K562 (cell line): ENCODE measurements around the gene MAP2K6. TPM values are rescaled to one million over a fixed set of nuclear protein-coding genes. Genes with fewer than 3 reads are reported as not detected.

Experiments used
- ATAC-seq: fragments of 200-7000 bp; cut with Tn5 transposase; 3 replicates; pipeline ENCODE4 v1.9.1; 2020; ENCODE audit warnings: moderate library complexity
- BruUV-seq: library from RNA; stranded (reverse); fragments of 400-500 nt; replicated peaks from 2 replicates; lab custom pipeline; 2021; lab: Mats Ljungman, UMichigan
- CTCF ChIA-PET: fragments of 300-600 bp; formaldehyde crosslinking; extraction: SDS; loops from one replicate; lab custom pipeline; 2021; ENCODE audit warnings: low intra/inter-chr PET ratio; lab: Yijun Ruan, JAX
- POLR2A ChIA-PET: fragments of 300-600, 350-650 bp; sonication (Branson Sonifier 250); formaldehyde crosslinking; extraction: SDS; loops from one replicate; lab custom pipeline; 2021; ENCODE audit warnings: antibody characterized with exemption, inconsistent platforms; lab: Yijun Ruan, JAX
- DNase-seq, 4 experiments: peaks; one replicate each; pipeline versions ENCODE4 v3.0.0 to v3.0.0-alpha.2; 2011 to 2018; ENCODE audit warnings: low spot score in 3 of 4, mixed read lengths in 3 of 4; ENCODE audit errors: extremely low read depth in 1 of 4
- FAIRE-seq: peaks from 2 replicates; lab custom pipeline; 2011; peaks lifted over from hg19 to GRCh38; lab: Jason Lieb, UNC
- H2AFZ ChIP-seq: 2 replicates; pipeline ENCODE4 v1.6.0; 2011; ENCODE audit warnings: low read depth, low read length, control low read depth, inconsistent platforms
- H3K27ac ChIP-seq: fragments of 200-600 bp; 3 replicates; pipeline ENCODE4 v1.8.0; 2011; ENCODE audit warnings: low read depth, mild to moderate bottlenecking, control low read depth, inconsistent platforms, low read length, moderate library complexity, mixed read lengths; ENCODE audit errors: extremely low read depth
- H3K27me3 ChIP-seq, 2 experiments: fragments of 300-600 bp in 1 of 2; 2 replicates in 1 of 2; 3 replicates in 1 of 2; pipeline versions ENCODE4 v1.6.0 to v1.8.0; 2011; ENCODE audit warnings: inconsistent platforms in 2 of 2, low read length in 2 of 2, mild to moderate bottlenecking in 1 of 2, mixed read lengths in 1 of 2, moderate library complexity in 1 of 2; ENCODE audit not compliant: control insufficient read depth in 2 of 2, insufficient read depth in 2 of 2
- H3K36me3 ChIP-seq: fragments of 300-600 bp; 3 replicates; pipeline ENCODE4 v1.8.0; 2011; ENCODE audit warnings: mild to moderate bottlenecking, low read length, inconsistent platforms; ENCODE audit not compliant: control insufficient read depth, insufficient read depth
- H3K4me1 ChIP-seq, 2 experiments: fragments of 200-600 bp in 1 of 2; replicated peaks in 1 of 2; 2 replicates in 1 of 2; 3 replicates in 1 of 2; pipeline versions ENCODE4 v1.5.1 to v1.8.0; 2011; ENCODE audit warnings: inconsistent platforms in 2 of 2, low read length in 2 of 2, mild to moderate bottlenecking in 1 of 2, mixed read lengths in 1 of 2, moderate library complexity in 1 of 2; ENCODE audit not compliant: control insufficient read depth in 2 of 2, insufficient read depth in 2 of 2
- H3K4me2 ChIP-seq: 2 replicates; pipeline ENCODE4 v1.6.1; 2011; ENCODE audit warnings: low read length, control low read depth, inconsistent platforms, mixed read lengths; ENCODE audit not compliant: insufficient read depth
- H3K4me3 ChIP-seq: fragments of 200-600 bp; sonication (generic), shearing (Covaris generic); 2 replicates; pipeline ENCODE4 v1.5.1; 2016; ENCODE audit warnings: control low read depth, inconsistent platforms
- H3K79me2 ChIP-seq: fragments of 200-600 bp; 3 replicates; pipeline ENCODE4 v1.8.0; 2011; ENCODE audit warnings: low read length, inconsistent platforms; ENCODE audit not compliant: control insufficient read depth, insufficient read depth
- H3K9ac ChIP-seq, 2 experiments: 2 replicates each; pipeline versions ENCODE4 v1.6.0 to v1.6.1; 2011; ENCODE audit warnings: low read depth in 2 of 2, low read length in 2 of 2, control low read depth in 1 of 2, inconsistent platforms in 1 of 2, mild to moderate bottlenecking in 1 of 2, mixed read lengths in 1 of 2; ENCODE audit not compliant: insufficient read depth in 1 of 2
- H3K9me1 ChIP-seq: one replicate; pipeline ENCODE4 v1.6.0; 2011; ENCODE audit warnings: inconsistent platforms, mild to moderate bottlenecking, low read length, moderate library complexity; ENCODE audit not compliant: control insufficient read depth, insufficient read depth
- H3K9me3 ChIP-seq: replicated peaks from 2 replicates; pipeline ENCODE4 v1.5.1; 2011; ENCODE audit warnings: low read depth, low read length, inconsistent platforms; ENCODE audit not compliant: control insufficient read depth, insufficient read depth
- H4K20me1 ChIP-seq: replicated peaks from 2 replicates; pipeline ENCODE4 v1.6.1; 2011; ENCODE audit warnings: low read length, inconsistent platforms, mixed read lengths; ENCODE audit not compliant: control insufficient read depth, insufficient read depth
- GABPA ChIP-seq: fragments of 200-800 bp; sonication (Bioruptor generic); conservative IDR thresholded peaks from 2 replicates; pipeline ENCODE4 v1.6.1; 2016; ENCODE audit warnings: low read depth, missing genetic modification characterization, missing compliant biosample characterization
- KAT2B ChIP-seq: IDR thresholded peaks from one replicate; pipeline ENCODE4 v1.6.1; 2012; ENCODE audit warnings: low read depth, mild to moderate bottlenecking, control low read depth, inconsistent platforms, low read length, moderate library complexity
- MAZ ChIP-seq, 2 experiments: fragments of 450-650 bp in 1 of 2; sonication (generic) in 1 of 2; formaldehyde crosslinking; IDR thresholded peaks in 1 of 2; conservative IDR thresholded peaks in 1 of 2; 2 replicates each; pipeline versions ENCODE4 v1.4.0 to v1.5.0; 2020; ENCODE audit warnings: mild to moderate bottlenecking in 1 of 2, missing genetic modification reagents in 1 of 2
- MGA ChIP-seq: fragments of 450-650 bp; IDR thresholded peaks from 2 replicates; pipeline ENCODE4 v1.6.1; 2016; ENCODE audit warnings: mild to moderate bottlenecking, moderate library complexity
- PHB ChIP-seq: fragments of 250-450 bp; sonication (Bioruptor Pico); IDR thresholded peaks from 2 replicates; pipeline ENCODE4 v1.5.0; 2021
- PRDM10 ChIP-seq: fragments of 450-650 bp; IDR thresholded peaks from 2 replicates; pipeline ENCODE4 v1.6.1; 2018; ENCODE audit not compliant: partially characterized antibody
- ZNF644 ChIP-seq: fragments of 200-800 bp; sonication (Bioruptor generic); IDR thresholded peaks from 2 replicates; pipeline ENCODE4 v1.6.1; 2016; ENCODE audit warnings: low read depth, missing genetic modification characterization, missing compliant biosample characterization
- WGBS: fragments of 100-300 bp; shearing (Covaris generic); methylation state at CpG from one replicate; pipeline ENCODE4 v1.1.6; 2016; ENCODE audit warnings: low coverage, mixed read lengths; ENCODE audit not compliant: insufficient coverage; ENCODE audit errors: missing lambda C conversion rate; 5-methylcytosine and 5-hydroxymethylcytosine counted together
- in situ Hi-C: fragments of 300-500 bp; cut with MboI; formaldehyde crosslinking; loops from 4 replicates; pipeline ENCODE4 v1.15.0; 2018; ENCODE audit warnings: inconsistent platforms, mixed read lengths
- intact Hi-C: fragments of 100-400 bp; cut with micrococcal nuclease; formaldehyde crosslinking; loops from 2 replicates; pipeline ENCODE4 v1.14.2; 2022
- polyA plus RNA-seq, 8 experiments: library from polyadenylated mRNA; depleted of rRNA in 4 of 8; stranded (reverse) in 5 of 8; unstranded in 3 of 8; fragments of >200 nt; fragmentation: Nextera tagmentation in 2 of 8; fragmentation: Illumina TruSeq in 1 of 8; extraction: Ambion mirVana in 2 of 8; extraction: Trizol in 1 of 8; gene quantifications; 2 replicates each; pipeline versions ENCODE4 v1.2.1 to v1.2.3, GENCODE V29; 2011 to 2014; ENCODE audit warnings: inconsistent platforms in 1 of 8, missing spikeins in 1 of 8
- total RNA-seq, 7 experiments: library from RNA; depleted of rRNA in 6 of 7; stranded (reverse); fragments of >200 nt in 6 of 7; fragmentation: Illumina TruSeq in 2 of 7; extraction: Trizol in 2 of 7; gene quantifications; 2 replicates each; pipeline versions ENCODE4 v1.2.1 to v1.2.3, GENCODE V29; 2011 to 2021; ENCODE audit warnings: low replicate concordance in 1 of 7

Gene MAP2K6
- total and polyA plus RNA-seq, 9 of the 15 experiments (the other 6 are each of a cell fraction or from before 2014, with no cell fraction given): 0.07 to 0.13 TPM; not detected in 7

- H3K4me1 ChIP-seq: no peaks in the 10 kb centered on the region
- FAIRE-seq (no peak), ATAC-seq (no peak), DNase-seq (no peak)
- no peak overlapping the region for H3K27ac ChIP-seq
- no TSS peak for BruUV-seq
- H3K4me3 ChIP-seq: no peak overlapping the region
- no peak overlapping the region for H3K4me2 ChIP-seq
- no peaks in the 10 kb centered on the region for H3K27me3 ChIP-seq
- no peaks in the 10 kb centered on the region for H3K9me3 ChIP-seq
- 10% methylated on average over 4 of the region's 5 CpGs for WGBS
- no peak overlapping the region for H2AFZ ChIP-seq
- no peak overlapping the region for H3K9ac ChIP-seq
- intact Hi-C loops: loop anchor here (5.0 kb wide), 1 partner anchor 614 kb away; no protein-coding TSS in a partner anchor
- H3K79me2 ChIP-seq: no peaks in the 10 kb centered on the region
- H3K9me1 ChIP-seq: no peaks in the 10 kb centered on the region
- ChIA-PET POLR2A (no interaction called here), CTCF (interaction anchor here (0.9 kb wide), 1 partner anchor 1024 kb away, joined by 6 read pairs; no protein-coding TSS in a partner anchor)
- no peaks in the 10 kb centered on the region for H3K36me3 ChIP-seq
- H4K20me1 ChIP-seq: no peaks in the 10 kb centered on the region
- in situ Hi-C loops: loop anchor here (10.0 kb wide), 1 partner anchor 753 kb away; no protein-coding TSS in a partner anchor
- TF ChIP-seq MGA: no peak
- TF ChIP-seq PHB: no peak
- TF ChIP-seq PRDM10: no peak
- TF ChIP-seq GABPA (tag): no peak
- TF ChIP-seq ZNF644 (tag): no peak
- TF ChIP-seq KAT2B: no peak
- no peak for TF ChIP-seq MAZ (CRISPR knock-in tag; conservative IDR thresholded peaks at IDR 0.05 in 1 of 2, IDR thresholded peaks at IDR 0.05 in 1 of 2)
These were observed 113.5 kb downstream of the MAP2K6 start for GRCh38 chr17:69528035-69528434.
